Cardiac fibroblast (primary cell): ENCODE results near the gene ZNF441.

Experiments used
- DNase-seq, 2 donors: peaks; one replicate each; pipeline versions ENCODE4 v3.0.0 to v3.0.0-alpha.2; 2010; ENCODE audit warnings: low read depth in 2 of 2
- H3K4me3 ChIP-seq, 2 donors: replicated peaks in 1 of 2; 1 replicate in 1 of 2; 2 replicates in 1 of 2; pipeline ENCODE4 v1.5.1; 2011; ENCODE audit warnings: low read depth in 2 of 2, low read length in 2 of 2, mild to moderate bottlenecking in 2 of 2, moderate library complexity in 1 of 2
- TF ChIP-seq, protein P1 (sequence below): IDR thresholded peaks from one replicate; pipeline ENCODE4 v1.5.1; 2011; ENCODE audit warnings: low read depth, mild to moderate bottlenecking, low read length, inconsistent platforms

Gene ZNF441

DNA sequence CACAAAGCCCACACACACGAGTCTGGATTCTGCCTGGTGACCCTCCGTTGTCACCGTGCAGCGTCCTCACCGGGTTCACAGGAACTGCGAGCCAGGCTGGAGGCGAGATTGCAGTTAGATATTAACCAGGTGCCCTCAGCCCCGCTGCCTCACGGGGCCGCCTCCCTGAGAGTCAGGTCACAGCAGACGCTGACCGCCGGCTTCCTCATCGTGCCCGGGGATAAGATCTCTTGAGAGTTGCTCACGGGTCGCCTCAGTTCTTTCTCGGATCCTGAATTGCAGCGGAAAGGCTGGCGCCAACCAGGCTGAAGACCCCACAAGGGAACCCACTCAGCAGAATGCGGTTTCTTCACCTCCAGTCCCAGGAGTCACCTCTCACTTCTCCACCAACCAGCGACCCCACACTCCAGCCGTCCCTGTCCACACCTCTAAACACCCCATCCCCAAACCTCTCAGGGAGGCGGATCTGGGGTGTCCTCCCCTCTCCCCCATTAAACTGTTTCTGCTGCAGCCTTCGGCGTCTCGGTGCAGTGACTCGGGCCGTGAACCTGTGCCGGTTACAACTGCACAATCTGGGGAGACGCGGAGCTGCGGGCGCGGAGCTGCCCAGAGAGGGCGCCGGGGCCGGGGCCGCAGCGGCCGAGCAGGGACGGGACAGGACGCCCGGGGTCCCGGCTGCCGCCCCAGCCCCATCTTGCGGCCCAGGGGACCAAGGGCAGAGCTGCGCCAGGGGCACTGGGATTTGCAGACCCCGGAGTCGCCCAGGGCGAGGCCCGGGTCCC, 28.6 kb upstream of the ZNF441 start:
- peak overlapping the region; percentile 85 to 94 for H3K4me3 ChIP-seq
- DNase-seq = peak; percentile 24 to 27
- TF ChIP-seq, protein P1, sequence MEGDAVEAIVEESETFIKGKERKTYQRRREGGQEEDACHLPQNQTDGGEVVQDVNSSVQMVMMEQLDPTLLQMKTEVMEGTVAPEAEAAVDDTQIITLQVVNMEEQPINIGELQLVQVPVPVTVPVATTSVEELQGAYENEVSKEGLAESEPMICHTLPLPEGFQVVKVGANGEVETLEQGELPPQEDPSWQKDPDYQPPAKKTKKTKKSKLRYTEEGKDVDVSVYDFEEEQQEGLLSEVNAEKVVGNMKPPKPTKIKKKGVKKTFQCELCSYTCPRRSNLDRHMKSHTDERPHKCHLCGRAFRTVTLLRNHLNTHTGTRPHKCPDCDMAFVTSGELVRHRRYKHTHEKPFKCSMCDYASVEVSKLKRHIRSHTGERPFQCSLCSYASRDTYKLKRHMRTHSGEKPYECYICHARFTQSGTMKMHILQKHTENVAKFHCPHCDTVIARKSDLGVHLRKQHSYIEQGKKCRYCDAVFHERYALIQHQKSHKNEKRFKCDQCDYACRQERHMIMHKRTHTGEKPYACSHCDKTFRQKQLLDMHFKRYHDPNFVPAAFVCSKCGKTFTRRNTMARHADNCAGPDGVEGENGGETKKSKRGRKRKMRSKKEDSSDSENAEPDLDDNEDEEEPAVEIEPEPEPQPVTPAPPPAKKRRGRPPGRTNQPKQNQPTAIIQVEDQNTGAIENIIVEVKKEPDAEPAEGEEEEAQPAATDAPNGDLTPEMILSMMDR = no peak

DNA sequence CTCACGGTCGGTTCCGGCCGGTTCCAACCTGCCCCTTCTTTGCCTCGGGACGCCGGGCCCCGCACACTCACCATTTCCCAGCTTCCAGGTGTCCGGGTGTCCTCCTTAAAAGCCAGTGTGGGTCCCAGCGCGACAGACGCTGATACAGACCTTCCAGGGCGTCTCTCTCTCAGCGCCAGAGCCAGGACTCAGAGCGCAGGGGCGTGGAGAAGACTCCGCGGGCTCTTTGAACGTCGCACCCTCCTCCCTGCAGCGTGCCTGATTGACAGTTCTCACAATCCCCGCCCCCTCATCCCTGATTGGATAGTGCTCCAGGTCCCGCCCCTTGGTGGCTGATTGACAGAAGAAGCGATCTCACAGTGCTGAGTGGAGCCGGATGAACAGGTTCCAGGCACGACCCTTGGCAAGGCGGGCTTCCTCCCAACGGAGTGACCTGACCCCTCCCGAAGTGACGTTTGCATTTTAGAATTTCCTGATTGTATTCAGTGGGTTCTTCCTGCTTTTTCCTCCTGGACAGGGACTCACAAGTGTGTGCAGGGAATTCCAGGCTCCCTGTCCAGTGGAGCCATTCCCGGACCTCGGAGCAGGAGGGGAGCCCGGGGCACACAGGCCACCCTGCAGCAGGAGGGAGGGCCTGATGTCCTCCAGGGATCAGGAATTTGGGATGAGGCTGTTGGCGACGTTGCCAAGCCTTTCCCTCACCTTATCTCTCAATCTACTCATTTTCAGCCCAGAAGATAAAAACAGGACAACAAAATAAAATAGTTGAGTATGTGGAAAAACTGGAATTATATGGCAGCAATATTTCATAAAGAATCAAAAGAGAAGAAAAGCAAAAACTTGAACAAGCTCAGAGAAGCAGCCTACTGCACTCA, 27.8 kb upstream of the ZNF441 start, which contains the start of gene ZNF823:
Gene ZNF823, minus strand, starts transcription at position 201 of the 875 bp plus-strand sequence. Its CDS starts 127 bp downstream, at position 74.
- H3K4me3 ChIP-seq = peak within 1 kb of the TSS; percentile 85 to 94
- TF ChIP-seq, protein P1 = no peak
- DNase-seq = peak; percentile 97 to 98

DNA sequence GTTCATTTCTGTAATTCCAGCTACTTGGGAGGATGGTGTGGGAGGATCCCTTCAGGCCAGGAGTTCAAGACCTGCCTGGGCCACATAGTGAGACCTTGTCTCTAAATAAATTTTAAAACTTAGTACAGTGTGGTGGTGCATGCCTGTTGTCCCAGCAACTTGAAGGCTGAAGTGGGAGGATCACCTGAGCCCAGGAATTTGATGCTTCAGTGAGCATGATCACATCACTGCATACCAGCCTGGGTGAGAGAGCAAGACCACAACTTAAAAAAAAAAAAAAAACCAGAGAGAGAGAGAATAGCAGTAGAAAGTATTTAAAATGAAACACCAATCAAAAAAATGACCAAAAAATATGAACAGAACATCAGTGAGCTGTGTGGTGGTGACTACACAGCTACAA, 20.9 kb upstream of the ZNF441 start:
- DNase-seq = no peak
- H3K4me3 ChIP-seq = no peak overlapping the region
- TF ChIP-seq, protein P1 = no peak

DNA sequence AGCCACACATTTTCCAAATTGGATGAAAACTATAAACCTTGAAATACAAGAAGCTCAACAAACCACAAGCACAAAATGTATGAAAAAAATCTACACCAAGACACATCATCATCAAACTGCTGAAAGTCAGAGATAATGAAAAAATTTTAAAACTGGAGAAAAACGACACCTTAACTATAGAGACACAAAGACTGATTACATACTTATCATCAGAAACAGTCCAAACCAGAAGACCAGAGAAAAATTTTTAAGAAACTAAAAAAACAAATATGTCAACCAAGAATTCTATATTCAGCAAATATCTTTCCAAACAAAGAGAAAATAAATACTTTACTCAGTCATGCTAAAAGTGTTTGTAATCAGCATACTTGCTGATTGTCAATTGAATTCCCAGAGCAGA, 19.5 kb upstream of the ZNF441 start:
- no peak overlapping the region for H3K4me3 ChIP-seq
- no peak for DNase-seq
- TF ChIP-seq, protein P1 = no peak

DNA sequence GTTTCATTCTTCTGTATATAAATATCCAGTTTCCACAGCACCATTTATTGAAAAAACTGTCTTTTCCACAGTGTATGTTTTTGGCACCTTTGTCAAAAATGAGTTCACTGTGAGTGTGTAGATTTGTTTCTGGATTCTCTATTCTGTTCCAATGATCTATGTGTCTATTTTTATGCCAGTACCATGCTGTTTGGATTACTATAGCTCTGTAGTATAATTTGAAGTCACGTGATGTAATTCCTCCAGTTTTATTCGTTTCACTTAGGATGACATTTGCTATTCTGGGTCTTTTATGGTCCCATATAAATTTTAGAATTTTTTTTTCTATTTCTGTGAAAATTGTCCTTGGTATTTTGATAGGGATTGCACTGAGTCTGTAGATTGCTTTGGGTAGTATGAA, 17.0 kb upstream of the ZNF441 start:
- DNase-seq = no peak
- no peak overlapping the region for H3K4me3 ChIP-seq
- TF ChIP-seq, protein P1 = no peak

DNA sequence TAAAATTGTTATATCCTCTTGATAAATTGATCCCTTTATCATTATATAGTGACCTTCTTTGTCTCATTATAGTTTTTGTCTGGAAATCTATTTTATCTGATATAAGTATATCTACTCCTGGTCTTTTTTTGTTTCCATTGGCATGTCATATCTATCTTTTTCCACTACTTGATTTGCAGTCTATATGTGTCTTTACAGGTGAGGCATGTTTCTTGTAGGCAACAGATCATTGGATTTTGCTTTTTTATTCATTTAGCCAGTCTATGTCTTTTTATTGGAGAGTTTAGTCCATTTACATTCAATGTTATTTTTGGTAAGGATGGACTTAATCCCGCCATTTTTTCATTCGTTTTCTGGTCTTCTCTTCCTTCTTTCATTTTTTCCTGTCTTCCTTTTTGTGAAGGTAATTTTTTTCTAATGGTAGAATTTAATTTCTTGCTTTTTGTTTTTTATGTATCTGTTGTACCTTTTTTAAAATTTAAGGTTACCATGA, 14.5 kb upstream of the ZNF441 start:
- no peak overlapping the region for H3K4me3 ChIP-seq
- TF ChIP-seq, protein P1 = no peak
- no peak for DNase-seq
